ENCODE results near the gene SRF.

The SRF gene

DNA sequence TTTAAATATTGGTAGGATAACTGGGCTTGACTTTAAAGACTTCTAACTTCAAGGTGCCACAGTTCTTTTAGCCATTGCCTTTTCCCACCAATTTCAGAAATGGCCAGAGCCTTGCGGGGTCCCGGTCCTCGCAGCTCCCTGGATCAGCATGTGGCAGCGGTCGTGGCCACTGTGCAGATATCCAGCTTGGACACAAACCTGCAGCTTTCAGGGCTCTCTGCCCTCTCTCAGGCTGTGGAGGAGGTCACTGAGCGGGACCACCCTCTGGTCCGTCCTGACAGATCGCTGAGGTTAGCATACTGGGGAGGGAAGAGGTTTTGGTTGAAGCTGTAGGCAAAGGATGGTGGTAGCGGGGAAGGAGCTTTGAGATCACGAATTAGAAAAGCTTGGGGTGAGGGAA, 17.4 kb downstream of the SRF start:
- Histone ChIP-seq H3K23ac (ENCODE audit: low read depth, low read length, poor library complexity) (peak overlapping the region; percentile 80), H2BK15ac (ENCODE audit: low read length) (no peak overlapping the region), H4K91ac (ENCODE audit: low read depth, low read length, poor library complexity) (no peak overlapping the region), H3K14ac (ENCODE audit: low read length) (peak overlapping the region; percentile 38), H3K4ac (ENCODE audit: low read length) (no peak overlapping the region), H3K79me1 (ENCODE audit: low read depth, low read length) (peaks cover 4% of the 10 kb centered on the region), H3K27ac (replicated peaks; ENCODE audit: low read length) (no peak overlapping the region), H3K4me3 (ENCODE audit: low read length in 2 of 2) (no peak overlapping the region), H3K4me2 (ENCODE audit: insufficient read depth, low read length, poor library complexity, severe bottlenecking) (no peak overlapping the region), H3K18ac (ENCODE audit: low read length) (no peak overlapping the region), H2BK5ac (ENCODE audit: low read length) (no peak overlapping the region), H2BK120ac (ENCODE audit: low read depth, low read length) (no peak overlapping the region), H3K27me3 (ENCODE audit: control insufficient read depth in 3 of 3, insufficient read depth in 3 of 3, low read depth in 1 of 3, low read length in 3 of 3) (no peaks in the 10 kb centered on the region), H4K8ac (ENCODE audit: low read depth, low read length) (no peak overlapping the region), H2AK5ac (ENCODE audit: low read depth, low read length) (no peak overlapping the region), H3K9ac (ENCODE audit: low read depth, low read length, poor library complexity) (no peak overlapping the region), H3K4me1 (ENCODE audit: control insufficient read depth in 2 of 2, insufficient read depth in 1 of 2, low read depth in 1 of 2, low read length in 2 of 2) (no peaks in the 10 kb centered on the region), H2AFZ (ENCODE audit: low read length) (no peak overlapping the region), H3K36me3 (replicated peaks in 1 of 2; ENCODE audit: control insufficient read depth in 2 of 2, insufficient read depth in 2 of 2, low read length in 2 of 2) (peaks cover 22 to 63% of the 10 kb centered on the region in 2 donors), H2BK12ac (ENCODE audit: low read length) (no peak overlapping the region), H3K9me3 (replicated peaks in 1 of 2; ENCODE audit: control insufficient read depth in 2 of 2, insufficient read depth in 1 of 2, low read depth in 1 of 2, low read length in 2 of 2) (peaks cover 0 to 3% of the 10 kb centered on the region in 2 donors)
- no CpG with 5 or more reads among the region's 10 CpGs for WGBS, 2 donors (ENCODE audit: extremely low coverage in 2 of 2, insufficient read length in 2 of 2, insufficient replicate concordance in 1 of 2)
- no peak for DNase-seq (ENCODE audit: low spot score)

DNA sequence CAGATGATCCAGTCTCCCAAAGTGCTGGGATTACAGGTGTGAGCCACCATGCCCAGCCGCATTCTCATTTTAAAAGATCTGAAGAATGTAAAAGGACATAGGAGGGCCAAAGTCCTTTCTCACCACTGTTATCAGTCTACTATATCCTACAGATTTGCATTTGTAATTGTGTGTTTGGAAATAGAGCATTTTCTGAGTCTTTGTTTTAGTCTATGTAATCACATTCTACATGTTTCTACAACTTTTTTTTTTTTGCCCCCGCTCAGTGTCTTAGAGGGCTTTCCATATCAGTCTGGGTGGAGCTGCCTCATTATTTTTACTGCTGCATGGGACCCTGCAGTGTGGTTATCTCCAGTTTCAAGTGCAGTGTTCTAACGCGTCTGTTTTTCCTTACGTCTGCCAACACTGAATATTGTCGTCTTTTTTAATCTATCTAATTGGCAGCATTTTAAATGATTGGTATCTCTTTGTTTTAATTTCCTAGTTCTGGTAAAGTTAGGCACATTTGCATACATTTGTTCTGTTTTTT, 18.8 kb downstream of the SRF start:
- Histone ChIP-seq H3K14ac (ENCODE audit: low read length) (no peak overlapping the region), H2BK15ac (ENCODE audit: low read length) (no peak overlapping the region), H3K4me3 (ENCODE audit: low read length in 2 of 2) (no peak overlapping the region), H3K36me3 (replicated peaks in 1 of 2; ENCODE audit: control insufficient read depth in 2 of 2, insufficient read depth in 2 of 2, low read length in 2 of 2) (peaks cover 19 to 62% of the 10 kb centered on the region in 2 donors), H3K4me2 (ENCODE audit: insufficient read depth, low read length, poor library complexity, severe bottlenecking) (no peak overlapping the region), H4K8ac (ENCODE audit: low read depth, low read length) (no peak overlapping the region), H3K18ac (ENCODE audit: low read length) (no peak overlapping the region), H3K27me3 (ENCODE audit: control insufficient read depth in 3 of 3, insufficient read depth in 3 of 3, low read depth in 1 of 3, low read length in 3 of 3) (no peaks in the 10 kb centered on the region), H2AK5ac (ENCODE audit: low read depth, low read length) (no peak overlapping the region), H3K4me1 (ENCODE audit: control insufficient read depth in 2 of 2, insufficient read depth in 1 of 2, low read depth in 1 of 2, low read length in 2 of 2) (no peaks in the 10 kb centered on the region), H3K79me1 (ENCODE audit: low read depth, low read length) (peaks cover 4% of the 10 kb centered on the region), H3K9ac (ENCODE audit: low read depth, low read length, poor library complexity) (no peak overlapping the region), H4K91ac (ENCODE audit: low read depth, low read length, poor library complexity) (no peak overlapping the region), H2BK120ac (ENCODE audit: low read depth, low read length) (no peak overlapping the region), H2BK5ac (ENCODE audit: low read length) (no peak overlapping the region), H3K9me3 (replicated peaks in 1 of 2; ENCODE audit: control insufficient read depth in 2 of 2, insufficient read depth in 1 of 2, low read depth in 1 of 2, low read length in 2 of 2) (peaks cover 0 to 3% of the 10 kb centered on the region in 2 donors), H2AFZ (ENCODE audit: low read length) (no peak overlapping the region), H2BK12ac (ENCODE audit: low read length) (no peak overlapping the region), H3K23ac (ENCODE audit: low read depth, low read length, poor library complexity) (no peak overlapping the region), H3K4ac (ENCODE audit: low read length) (no peak overlapping the region), H3K27ac (replicated peaks; ENCODE audit: low read length) (no peak overlapping the region)
- no peak for DNase-seq (ENCODE audit: low spot score)
- no CpG with 5 or more reads among the region's 6 CpGs for WGBS, 2 donors (ENCODE audit: extremely low coverage in 2 of 2, insufficient read length in 2 of 2, insufficient replicate concordance in 1 of 2)

DNA sequence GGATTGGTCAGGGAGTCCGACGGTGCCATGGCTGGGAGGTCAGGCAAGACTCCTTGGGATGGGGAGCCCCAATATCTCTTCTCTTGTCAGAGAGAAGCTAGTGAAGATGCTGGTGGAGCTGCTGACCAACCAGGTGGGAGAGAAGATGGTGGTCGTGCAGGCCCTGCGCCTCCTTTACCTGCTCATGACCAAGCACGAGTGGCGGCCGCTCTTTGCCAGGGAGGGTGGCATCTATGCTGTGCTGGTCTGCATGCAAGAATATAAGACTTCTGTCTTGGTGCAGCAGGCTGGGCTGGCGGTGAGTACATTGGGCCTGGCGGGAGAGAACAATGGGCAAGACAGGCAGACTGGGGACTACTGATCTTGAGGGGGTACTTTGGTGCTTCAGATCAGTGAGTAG, 21.8 kb downstream of the SRF start:
- Histone ChIP-seq H3K9me3 (replicated peaks in 1 of 2; ENCODE audit: control insufficient read depth in 2 of 2, insufficient read depth in 1 of 2, low read depth in 1 of 2, low read length in 2 of 2) (no peaks in the 10 kb centered on the region), H3K36me3 (replicated peaks in 1 of 2; ENCODE audit: control insufficient read depth in 2 of 2, insufficient read depth in 2 of 2, low read length in 2 of 2) (peaks cover 12 to 56% of the 10 kb centered on the region in 2 donors), H2BK5ac (ENCODE audit: low read length) (no peak overlapping the region), H3K9ac (ENCODE audit: low read depth, low read length, poor library complexity) (no peak overlapping the region), H3K79me1 (ENCODE audit: low read depth, low read length) (peaks cover 4% of the 10 kb centered on the region), H2AFZ (ENCODE audit: low read length) (no peak overlapping the region), H3K23ac (ENCODE audit: low read depth, low read length, poor library complexity) (peak overlapping the region; percentile 43), H4K8ac (ENCODE audit: low read depth, low read length) (no peak overlapping the region), H3K27ac (replicated peaks; ENCODE audit: low read length) (no peak overlapping the region), H3K4me2 (ENCODE audit: insufficient read depth, low read length, poor library complexity, severe bottlenecking) (no peak overlapping the region), H3K14ac (ENCODE audit: low read length) (no peak overlapping the region), H2BK15ac (ENCODE audit: low read length) (no peak overlapping the region), H2BK120ac (ENCODE audit: low read depth, low read length) (no peak overlapping the region), H2AK5ac (ENCODE audit: low read depth, low read length) (no peak overlapping the region), H3K4ac (ENCODE audit: low read length) (no peak overlapping the region), H3K4me1 (ENCODE audit: control insufficient read depth in 2 of 2, insufficient read depth in 1 of 2, low read depth in 1 of 2, low read length in 2 of 2) (no peaks in the 10 kb centered on the region), H3K27me3 (ENCODE audit: control insufficient read depth in 3 of 3, insufficient read depth in 3 of 3, low read depth in 1 of 3, low read length in 3 of 3) (no peaks in the 10 kb centered on the region), H3K4me3 (ENCODE audit: low read length in 2 of 2) (peak overlapping the region in 1 of 2 donors; percentile 57), H2BK12ac (ENCODE audit: low read length) (no peak overlapping the region), H4K91ac (ENCODE audit: low read depth, low read length, poor library complexity) (no peak overlapping the region), H3K18ac (ENCODE audit: low read length) (no peak overlapping the region)
- no CpG with 5 or more reads among the region's 9 CpGs for WGBS, 2 donors (ENCODE audit: extremely low coverage in 2 of 2, insufficient read length in 2 of 2, insufficient replicate concordance in 1 of 2)
- no peak for DNase-seq (ENCODE audit: low spot score)

GRCh38 chr6:43193929-43194328, 22.9 kb downstream of the SRF start:
- Histone ChIP-seq H4K8ac (ENCODE audit: low read depth, low read length) (no peak overlapping the region), H2BK15ac (ENCODE audit: low read length) (no peak overlapping the region), H3K23ac (ENCODE audit: low read depth, low read length, poor library complexity) (no peak overlapping the region), H3K9me3 (replicated peaks in 1 of 2; ENCODE audit: control insufficient read depth in 2 of 2, insufficient read depth in 1 of 2, low read depth in 1 of 2, low read length in 2 of 2) (no peaks in the 10 kb centered on the region), H3K27ac (replicated peaks; ENCODE audit: low read length) (no peak overlapping the region), H3K4me3 (ENCODE audit: low read length in 2 of 2) (no peak overlapping the region), H3K27me3 (ENCODE audit: control insufficient read depth in 3 of 3, insufficient read depth in 3 of 3, low read depth in 1 of 3, low read length in 3 of 3) (no peaks in the 10 kb centered on the region), H3K14ac (ENCODE audit: low read length) (no peak overlapping the region), H2BK5ac (ENCODE audit: low read length) (no peak overlapping the region), H2AK5ac (ENCODE audit: low read depth, low read length) (no peak overlapping the region), H3K9ac (ENCODE audit: low read depth, low read length, poor library complexity) (peak overlapping the region; percentile 60), H2AFZ (ENCODE audit: low read length) (no peak overlapping the region), H3K4me2 (ENCODE audit: insufficient read depth, low read length, poor library complexity, severe bottlenecking) (no peak overlapping the region), H3K79me1 (ENCODE audit: low read depth, low read length) (peaks cover 4% of the 10 kb centered on the region), H2BK12ac (ENCODE audit: low read length) (no peak overlapping the region), H4K91ac (ENCODE audit: low read depth, low read length, poor library complexity) (no peak overlapping the region), H3K18ac (ENCODE audit: low read length) (no peak overlapping the region), H3K4me1 (ENCODE audit: control insufficient read depth in 2 of 2, insufficient read depth in 1 of 2, low read depth in 1 of 2, low read length in 2 of 2) (no peaks in the 10 kb centered on the region), H2BK120ac (ENCODE audit: low read depth, low read length) (no peak overlapping the region), H3K36me3 (replicated peaks in 1 of 2; ENCODE audit: control insufficient read depth in 2 of 2, insufficient read depth in 2 of 2, low read length in 2 of 2) (peaks cover 7 to 54% of the 10 kb centered on the region in 2 donors), H3K4ac (ENCODE audit: low read length) (no peak overlapping the region)
- DNase-seq (ENCODE audit: low spot score): no peak
- WGBS, 2 donors (ENCODE audit: extremely low coverage in 2 of 2, insufficient read length in 2 of 2, insufficient replicate concordance in 1 of 2): no CpG with 5 or more reads among the region's 5 CpGs
